Immature natural killer cell (primary cell): ENCODE results near the gene PCNX2. TPM values are rescaled to one million over a fixed set of nuclear protein-coding genes. Genes with fewer than 3 reads are reported as not detected.
"Not testable (repeated sequence)": the region's sequence is repeated elsewhere in the genome, so short reads cannot be mapped to it uniquely, and the experiment has no call there.

ENCODE experiments used
- DNase-seq, 3 donors: peaks; one replicate each; pipeline ENCODE4 v3.0.0; 2022; ENCODE audit warnings: mixed read lengths in 1 of 3
- H3K27ac Mint-ChIP-seq, 6 donors: one replicate each; pipeline ENCODE4 v1.8.0; 2020; ENCODE audit warnings: mixed read lengths in 6 of 6, mild to moderate bottlenecking in 5 of 6, inconsistent platforms in 4 of 6, moderate library complexity in 3 of 6
- H3K27me3 Mint-ChIP-seq, 3 donors: one replicate each; pipeline ENCODE4 v1.8.0; 2020 to 2021; ENCODE audit warnings: low read depth in 3 of 3, mild to moderate bottlenecking in 3 of 3, mixed read lengths in 3 of 3, moderate library complexity in 3 of 3, inconsistent platforms in 1 of 3
- H3K36me3 Mint-ChIP-seq, 3 donors: one replicate each; pipeline ENCODE4 v1.8.0; 2020; ENCODE audit warnings: mixed read lengths in 3 of 3, inconsistent platforms in 2 of 3, mild to moderate bottlenecking in 2 of 3
- H3K4me1 Mint-ChIP-seq, 2 donors: one replicate each; pipeline ENCODE4 v1.8.0; 2020; ENCODE audit warnings: inconsistent platforms in 2 of 2, mild to moderate bottlenecking in 2 of 2, mixed read lengths in 2 of 2, moderate library complexity in 1 of 2
- H3K4me3 Mint-ChIP-seq, 5 donors: one replicate each; pipeline ENCODE4 v1.8.0; 2020; ENCODE audit warnings: mild to moderate bottlenecking in 5 of 5, mixed read lengths in 5 of 5, inconsistent platforms in 3 of 5, moderate library complexity in 3 of 5
- H3K9me3 Mint-ChIP-seq, 6 donors: one replicate each; pipeline ENCODE4 v1.8.0; 2020; ENCODE audit warnings: mild to moderate bottlenecking in 6 of 6, mixed read lengths in 6 of 6, inconsistent platforms in 4 of 6, moderate library complexity in 3 of 6
- polyA plus RNA-seq, 3 donors: library from polyadenylated mRNA; unstranded; fragments of 300-500 nt; fragmentation: Illumina TruSeq; gene quantifications; one replicate each; pipeline ENCODE4 v1.2.3, GENCODE V29; 2021

Gene PCNX2
- polyA plus RNA-seq, 3 donors from 2014 or later = 1.1 to 2.6 TPM; not detected in 1

DNA sequence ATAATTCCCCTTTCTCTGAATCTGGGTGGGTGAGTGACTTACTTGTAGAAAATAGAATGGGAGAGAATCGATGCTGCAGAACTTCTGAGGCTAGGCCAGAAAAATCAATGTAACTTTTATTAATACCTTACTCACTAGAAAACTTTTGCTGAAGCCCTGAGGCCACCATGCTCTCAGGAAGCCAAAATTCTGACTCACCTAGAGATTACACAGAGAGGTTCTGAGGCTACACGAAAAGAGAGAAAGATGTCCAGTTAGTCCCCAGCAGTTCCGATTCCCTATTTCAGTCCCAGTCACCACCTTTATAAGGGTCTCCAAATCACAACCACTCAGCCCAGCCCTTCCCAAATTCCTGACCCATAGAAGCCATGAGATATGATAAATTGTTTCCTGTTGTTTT, 210.0 kb downstream of the PCNX2 start:
- H3K27ac Mint-ChIP-seq = no peak overlapping the region
- H3K4me1 Mint-ChIP-seq = no peaks in the 10 kb centered on the region
- peaks cover 3 to 8% (median 7%) of the 10 kb centered on the region in 3 donors for H3K36me3 Mint-ChIP-seq
- no peaks in the 10 kb centered on the region for H3K9me3 Mint-ChIP-seq
- H3K27me3 Mint-ChIP-seq = peaks cover 0 to 3% (median 0%) of the 10 kb centered on the region in 3 donors
- no peak overlapping the region for H3K4me3 Mint-ChIP-seq
- DNase-seq = no peak

DNA sequence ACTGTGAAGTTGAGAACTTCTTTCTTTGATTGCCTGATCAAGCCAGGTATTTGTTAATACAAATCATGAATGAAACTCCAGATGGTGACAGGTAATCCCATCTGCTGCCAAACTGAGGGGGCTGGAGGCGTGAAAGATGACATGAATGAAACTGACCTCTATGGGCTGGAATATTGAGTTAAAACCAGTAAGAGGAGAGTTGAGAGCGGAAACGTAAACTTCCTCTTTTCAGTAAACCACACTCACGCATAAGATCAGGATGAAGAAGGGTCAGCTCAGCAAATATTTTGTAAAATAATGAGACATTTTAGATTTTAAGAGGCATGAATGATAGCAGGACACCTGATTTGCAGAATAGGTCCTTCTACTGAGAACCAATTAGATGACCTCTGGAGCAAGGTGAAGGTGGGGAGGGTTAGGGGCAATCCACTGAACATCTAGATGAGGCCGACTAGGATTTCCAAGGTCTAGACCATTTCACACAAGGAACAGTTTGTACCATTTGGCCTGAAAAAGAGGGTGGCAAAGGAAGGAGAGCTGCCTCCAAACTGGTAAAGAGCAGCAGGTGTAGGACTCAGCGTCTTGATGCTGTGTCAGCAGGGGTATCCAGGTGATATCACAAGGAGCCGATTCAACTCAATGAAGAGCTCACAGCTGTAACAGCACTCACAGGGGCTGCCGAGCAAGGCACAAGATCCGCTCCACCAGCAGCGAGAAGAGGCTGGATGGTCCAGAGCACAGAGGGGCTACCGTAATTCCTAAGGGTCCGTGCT, 212.6 kb downstream of the PCNX2 start:
- peaks cover 0 to 3% (median 0%) of the 10 kb centered on the region in 3 donors for H3K27me3 Mint-ChIP-seq
- no peak for DNase-seq
- H3K4me1 Mint-ChIP-seq = no peaks in the 10 kb centered on the region
- H3K27ac Mint-ChIP-seq = no peak overlapping the region
- no peaks in the 10 kb centered on the region for H3K9me3 Mint-ChIP-seq
- H3K4me3 Mint-ChIP-seq = no peak overlapping the region
- peaks cover 3 to 7% (median 6%) of the 10 kb centered on the region in 3 donors for H3K36me3 Mint-ChIP-seq

- Mint-ChIP-seq H3K4me1 (no peaks in the 10 kb centered on the region), H3K27ac (no peak overlapping the region), H3K27me3 (peaks cover 0 to 3% (median 0%) of the 10 kb centered on the region in 3 donors), H3K9me3 (no peaks in the 10 kb centered on the region), H3K36me3 (peaks cover 3 to 7% (median 7%) of the 10 kb centered on the region in 3 donors), H3K4me3 (no peak overlapping the region)
- DNase-seq = no peak
These were observed 213.8 kb downstream of the PCNX2 start for GRCh38 chr1:233081735-233082134.

- not testable (repeated sequence) for H3K36me3 Mint-ChIP-seq, DNase-seq, H3K27me3 Mint-ChIP-seq, H3K27ac Mint-ChIP-seq, H3K4me1 Mint-ChIP-seq, H3K9me3 Mint-ChIP-seq, H3K4me3 Mint-ChIP-seq
These were observed 214.7 kb downstream of the PCNX2 start for GRCh38 chr1:233080827-233081226.

- Mint-ChIP-seq H3K36me3 (peaks cover 0 to 7% (median 0%) of the 10 kb centered on the region in 3 donors), H3K27me3 (peaks cover 0 to under 1% (median 0%) of the 10 kb centered on the region in 3 donors), H3K4me1 (no peaks in the 10 kb centered on the region), H3K27ac (no peak overlapping the region), H3K4me3 (no peak overlapping the region), H3K9me3 (no peaks in the 10 kb centered on the region)
- no peak for DNase-seq
These were observed 215.2 kb downstream of the PCNX2 start for GRCh38 chr1:233080286-233080685.

DNA sequence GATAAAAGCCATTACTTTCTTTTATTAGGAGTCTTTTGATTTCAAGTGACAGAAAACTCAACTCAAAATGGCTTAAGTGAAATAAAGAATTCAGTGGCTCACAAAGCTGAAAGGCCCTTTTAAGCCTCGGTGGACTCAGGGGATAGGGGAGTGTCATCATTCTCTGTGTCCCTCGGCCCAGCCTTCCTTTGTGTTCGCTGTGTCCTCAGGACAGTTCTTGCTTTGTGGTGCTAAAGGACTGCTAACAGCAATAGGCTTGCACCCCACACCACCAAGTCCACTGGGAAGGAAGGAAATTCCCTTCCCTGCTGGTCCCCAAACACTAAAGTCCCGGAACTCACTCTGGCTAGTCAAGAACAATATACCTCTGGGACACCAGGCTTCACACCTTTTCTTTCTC, 216.0 kb downstream of the PCNX2 start:
- Mint-ChIP-seq H3K4me1 (no peaks in the 10 kb centered on the region), H3K27me3 (peaks cover 0 to 3% (median 0%) of the 10 kb centered on the region in 3 donors), H3K36me3 (peaks cover 0 to 7% (median 0%) of the 10 kb centered on the region in 3 donors), H3K9me3 (no peaks in the 10 kb centered on the region), H3K27ac (no peak overlapping the region), H3K4me3 (no peak overlapping the region)
- DNase-seq = no peak

- Mint-ChIP-seq H3K27me3 (peaks cover 0 to 3% (median 0%) of the 10 kb centered on the region in 3 donors), H3K4me3 (no peak overlapping the region), H3K9me3 (no peaks in the 10 kb centered on the region), H3K36me3 (peaks cover 0 to 7% (median 0%) of the 10 kb centered on the region in 3 donors), H3K27ac (no peak overlapping the region), H3K4me1 (no peaks in the 10 kb centered on the region)
- DNase-seq = no peak
These were observed 217.1 kb downstream of the PCNX2 start for GRCh38 chr1:233078396-233078795.

- Mint-ChIP-seq H3K4me3 (no peak overlapping the region), H3K27ac (no peak overlapping the region), H3K4me1 (no peaks in the 10 kb centered on the region), H3K9me3 (peaks cover 0 to 3% (median 0%) of the 10 kb centered on the region in 6 donors), H3K36me3 (peaks cover 0 to 7% (median 0%) of the 10 kb centered on the region in 3 donors), H3K27me3 (peaks cover 0 to 3% (median 2%) of the 10 kb centered on the region in 3 donors)
- no peak for DNase-seq
These were observed 219.6 kb downstream of the PCNX2 start for GRCh38 chr1:233075915-233076295.

- no peak for DNase-seq
- Mint-ChIP-seq H3K4me3 (no peak overlapping the region), H3K27ac (no peak overlapping the region), H3K9me3 (no peaks in the 10 kb centered on the region), H3K27me3 (peaks cover 0 to 2% (median 0%) of the 10 kb centered on the region in 3 donors), H3K4me1 (no peaks in the 10 kb centered on the region), H3K36me3 (peaks cover 0 to 4% (median 4%) of the 10 kb centered on the region in 3 donors)
These were observed 229.4 kb downstream of the PCNX2 start for GRCh38 chr1:233066087-233066486.

DNA sequence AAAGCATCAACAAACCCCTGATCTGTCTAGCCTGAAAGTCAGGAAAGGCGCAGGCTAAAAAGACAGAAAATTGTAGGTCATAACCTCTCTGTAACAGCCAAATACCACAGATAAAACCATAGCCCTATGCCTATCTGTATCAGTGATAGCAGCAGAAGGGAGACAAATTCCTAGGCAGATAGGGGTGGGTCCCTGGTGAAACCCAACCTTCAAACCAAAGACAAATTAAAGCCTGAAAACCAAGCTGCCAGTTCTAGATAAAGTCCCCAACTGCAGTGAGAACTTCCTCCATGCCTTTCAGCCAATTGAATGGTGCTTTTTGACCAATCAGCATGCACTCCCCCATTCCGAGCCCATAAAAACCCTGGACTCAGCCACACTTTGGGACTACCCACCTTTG, 229.8 kb downstream of the PCNX2 start:
- no peak for DNase-seq
- H3K4me1 Mint-ChIP-seq = no peaks in the 10 kb centered on the region
- H3K27me3 Mint-ChIP-seq = peaks cover 0 to 2% (median 0%) of the 10 kb centered on the region in 3 donors
- peaks cover 0 to 4% (median 4%) of the 10 kb centered on the region in 3 donors for H3K36me3 Mint-ChIP-seq
- H3K27ac Mint-ChIP-seq = no peak overlapping the region
- H3K9me3 Mint-ChIP-seq = no peaks in the 10 kb centered on the region
- H3K4me3 Mint-ChIP-seq = no peak overlapping the region

DNA sequence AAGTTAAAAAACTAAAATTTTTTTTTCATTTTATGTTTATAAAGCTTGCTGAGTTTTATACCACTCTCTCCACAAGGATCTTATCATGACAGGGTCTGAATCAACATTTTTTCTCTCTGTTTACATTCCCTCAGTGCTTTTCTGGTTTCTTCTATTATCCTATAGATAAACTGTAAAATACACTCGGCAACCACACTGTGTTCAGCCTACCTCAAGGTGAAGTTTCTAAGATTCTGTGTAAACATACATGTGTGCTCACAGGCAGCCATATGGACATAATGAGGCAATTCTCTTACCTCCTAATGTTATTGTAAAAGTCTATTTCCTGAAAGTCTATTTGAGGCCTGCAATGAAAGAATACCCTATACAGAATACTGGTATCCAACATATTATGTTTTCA, 230.5 kb downstream of the PCNX2 start:
- peaks cover 0 to 2% (median 0%) of the 10 kb centered on the region in 3 donors for H3K27me3 Mint-ChIP-seq
- no peak overlapping the region for H3K27ac Mint-ChIP-seq
- H3K36me3 Mint-ChIP-seq = peaks cover 0 to 4% (median 4%) of the 10 kb centered on the region in 3 donors
- H3K4me1 Mint-ChIP-seq = no peaks in the 10 kb centered on the region
- no peaks in the 10 kb centered on the region for H3K9me3 Mint-ChIP-seq
- H3K4me3 Mint-ChIP-seq = no peak overlapping the region
- DNase-seq = no peak

- Mint-ChIP-seq H3K27ac (no peak overlapping the region), H3K36me3 (peaks cover 0 to 4% (median 4%) of the 10 kb centered on the region in 3 donors), H3K9me3 (no peaks in the 10 kb centered on the region)
These were observed 232.1 kb downstream of the PCNX2 start for GRCh38 chr1:233063462-233063861.

GRCh38 chr1:233061265-233061664, 234.3 kb downstream of the PCNX2 start:
- H3K9me3 Mint-ChIP-seq = no peaks in the 10 kb centered on the region
- H3K4me1 Mint-ChIP-seq = no peaks in the 10 kb centered on the region
- H3K36me3 Mint-ChIP-seq = peaks cover 0 to 4% (median 0%) of the 10 kb centered on the region in 3 donors
- no peak overlapping the region for H3K4me3 Mint-ChIP-seq
- H3K27me3 Mint-ChIP-seq = peaks cover 0 to 2% (median 2%) of the 10 kb centered on the region in 3 donors
- DNase-seq = no peak
- no peak overlapping the region for H3K27ac Mint-ChIP-seq

More at GRCh38 chr1:233063462-233063861, 232.1 kb downstream of the PCNX2 start:
- Mint-ChIP-seq H3K4me3 (no peak overlapping the region), H3K27me3 (peaks cover 0 to 2% (median 2%) of the 10 kb centered on the region in 3 donors), H3K4me1 (no peaks in the 10 kb centered on the region)
- no peak for DNase-seq

DNA sequence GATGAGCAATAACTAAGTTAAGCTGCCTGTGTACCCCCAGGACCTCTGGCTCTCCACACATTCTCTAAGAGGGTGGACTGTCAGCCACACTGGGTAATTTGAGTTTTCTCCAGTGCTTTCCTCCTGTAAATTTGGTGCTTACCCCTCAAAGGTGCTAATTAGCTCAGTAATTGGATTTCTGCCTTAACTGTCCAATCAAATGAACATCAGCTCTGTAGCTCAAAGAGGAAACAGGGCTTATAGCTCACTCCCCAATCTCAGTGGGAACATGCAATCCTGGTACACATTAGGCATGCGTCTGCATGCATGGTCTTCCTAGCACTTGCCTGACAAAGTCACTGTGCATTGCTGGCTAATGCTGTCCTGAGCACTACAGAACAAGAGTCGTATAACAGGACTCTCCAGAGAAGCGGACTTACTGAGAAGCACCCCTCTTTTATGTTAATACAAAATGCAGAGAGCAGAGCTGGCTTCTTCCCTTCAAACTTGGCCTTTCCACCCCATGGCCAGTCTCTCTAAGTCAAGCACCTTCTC, 235.0 kb downstream of the PCNX2 start:
- no peaks in the 10 kb centered on the region for H3K4me1 Mint-ChIP-seq
- H3K27me3 Mint-ChIP-seq = peaks cover 0 to 2% (median 2%) of the 10 kb centered on the region in 3 donors
- no peaks in the 10 kb centered on the region for H3K9me3 Mint-ChIP-seq
- H3K27ac Mint-ChIP-seq = no peak overlapping the region
- H3K4me3 Mint-ChIP-seq = no peak overlapping the region
- DNase-seq = no peak
- H3K36me3 Mint-ChIP-seq = peaks cover 0 to 4% (median 0%) of the 10 kb centered on the region in 3 donors
